Calu3 (cell line): ENCODE measurements around the gene GRIK3. TPM values are rescaled to one million over a fixed set of nuclear protein-coding genes. Genes with fewer than 3 reads are reported as not detected.

Source experiments
- BruUV-seq: library from RNA; stranded (reverse); fragments of 400-500 nt; replicated peaks from 2 replicates; lab custom pipeline; 2021; lab: Mats Ljungman, UMichigan
- CTCF ChIA-PET: fragments of 300-600 bp; sonication (Branson Sonifier 250); formaldehyde crosslinking; loops from one replicate; lab custom pipeline; 2022; ENCODE audit warnings: antibody characterized with exemption; lab: Charles Lee
- DNase-seq: peaks from one replicate; pipeline ENCODE4 v3.0.0; 2022
- H3K27ac Mint-ChIP-seq: one replicate; pipeline ENCODE4 v1.8.0; 2022; ENCODE audit warnings: mixed read lengths; ENCODE audit not compliant: unreplicated experiment
- H3K27me3 Mint-ChIP-seq: one replicate; pipeline ENCODE4 v1.8.0; 2022; ENCODE audit warnings: mixed read lengths; ENCODE audit not compliant: unreplicated experiment
- H3K36me3 Mint-ChIP-seq: one replicate; pipeline ENCODE4 v1.8.0; 2022; ENCODE audit warnings: mild to moderate bottlenecking, moderate library complexity, mixed read lengths; ENCODE audit not compliant: insufficient read depth, unreplicated experiment
- H3K4me1 Mint-ChIP-seq: one replicate; pipeline ENCODE4 v1.8.0; 2022; ENCODE audit warnings: mild to moderate bottlenecking, low read depth, mixed read lengths; ENCODE audit not compliant: unreplicated experiment
- H3K4me3 Mint-ChIP-seq: one replicate; pipeline ENCODE4 v1.8.0; 2022; ENCODE audit warnings: mild to moderate bottlenecking, low read depth, moderate library complexity, mixed read lengths; ENCODE audit not compliant: unreplicated experiment
- H3K9me3 Mint-ChIP-seq: one replicate; pipeline ENCODE4 v1.8.0; 2022; ENCODE audit warnings: low read depth, mixed read lengths; ENCODE audit not compliant: unreplicated experiment
- intact Hi-C: fragments of 100-400 bp; cut with micrococcal nuclease; formaldehyde crosslinking; loops from one replicate; pipeline ENCODE4 v1.10.0; 2022; ENCODE audit not compliant: unreplicated experiment
- total RNA-seq: library from RNA; stranded (reverse); gene quantifications from 2 replicates; pipeline ENCODE4 v1.2.3, GENCODE V29; 2022
- TF ChIP-seq, protein P1 (sequence below): fragments of 200-600 bp; IDR thresholded peaks from one replicate; pipeline ENCODE4 v1.8.0; 2022; ENCODE audit warnings: antibody characterized with exemption; ENCODE audit not compliant: unreplicated experiment

The GRIK3 gene
- total RNA-seq, 1 experiment from 2014 or later = not detected

DNA sequence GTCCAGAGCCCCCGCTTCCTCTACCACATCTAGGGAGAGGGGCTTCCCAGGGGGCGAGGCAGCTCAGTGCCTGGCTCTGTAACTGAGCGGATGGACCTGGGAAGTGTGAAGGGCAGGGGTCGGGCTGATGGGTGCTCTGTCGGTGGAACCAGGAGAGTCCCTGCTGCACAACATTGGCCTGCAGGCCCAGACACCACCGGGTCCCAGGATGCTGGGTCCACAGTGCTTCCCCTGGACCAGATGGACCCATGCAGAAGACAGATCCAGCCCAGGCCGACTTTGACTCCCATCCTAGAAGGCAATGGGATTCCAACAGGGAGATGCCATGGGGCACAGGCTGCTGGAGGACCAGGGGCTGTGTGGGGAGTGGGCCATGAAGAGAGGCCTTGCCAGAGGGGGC, 212.9 kb downstream of the GRIK3 start:
- DNase-seq = no peak
- Mint-ChIP-seq H3K9me3 (no peaks in the 10 kb centered on the region), H3K27me3 (peaks cover 100% of the 10 kb centered on the region), H3K4me1 (no peaks in the 10 kb centered on the region), H3K4me3 (no peak overlapping the region), H3K36me3 (no peaks in the 10 kb centered on the region), H3K27ac (no peak overlapping the region)
- CTCF ChIA-PET = no interaction called here
- intact Hi-C loops = no loop called here
- TF ChIP-seq, protein P1, sequence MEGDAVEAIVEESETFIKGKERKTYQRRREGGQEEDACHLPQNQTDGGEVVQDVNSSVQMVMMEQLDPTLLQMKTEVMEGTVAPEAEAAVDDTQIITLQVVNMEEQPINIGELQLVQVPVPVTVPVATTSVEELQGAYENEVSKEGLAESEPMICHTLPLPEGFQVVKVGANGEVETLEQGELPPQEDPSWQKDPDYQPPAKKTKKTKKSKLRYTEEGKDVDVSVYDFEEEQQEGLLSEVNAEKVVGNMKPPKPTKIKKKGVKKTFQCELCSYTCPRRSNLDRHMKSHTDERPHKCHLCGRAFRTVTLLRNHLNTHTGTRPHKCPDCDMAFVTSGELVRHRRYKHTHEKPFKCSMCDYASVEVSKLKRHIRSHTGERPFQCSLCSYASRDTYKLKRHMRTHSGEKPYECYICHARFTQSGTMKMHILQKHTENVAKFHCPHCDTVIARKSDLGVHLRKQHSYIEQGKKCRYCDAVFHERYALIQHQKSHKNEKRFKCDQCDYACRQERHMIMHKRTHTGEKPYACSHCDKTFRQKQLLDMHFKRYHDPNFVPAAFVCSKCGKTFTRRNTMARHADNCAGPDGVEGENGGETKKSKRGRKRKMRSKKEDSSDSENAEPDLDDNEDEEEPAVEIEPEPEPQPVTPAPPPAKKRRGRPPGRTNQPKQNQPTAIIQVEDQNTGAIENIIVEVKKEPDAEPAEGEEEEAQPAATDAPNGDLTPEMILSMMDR = no peak
- BruUV-seq = no TSS peak

DNA sequence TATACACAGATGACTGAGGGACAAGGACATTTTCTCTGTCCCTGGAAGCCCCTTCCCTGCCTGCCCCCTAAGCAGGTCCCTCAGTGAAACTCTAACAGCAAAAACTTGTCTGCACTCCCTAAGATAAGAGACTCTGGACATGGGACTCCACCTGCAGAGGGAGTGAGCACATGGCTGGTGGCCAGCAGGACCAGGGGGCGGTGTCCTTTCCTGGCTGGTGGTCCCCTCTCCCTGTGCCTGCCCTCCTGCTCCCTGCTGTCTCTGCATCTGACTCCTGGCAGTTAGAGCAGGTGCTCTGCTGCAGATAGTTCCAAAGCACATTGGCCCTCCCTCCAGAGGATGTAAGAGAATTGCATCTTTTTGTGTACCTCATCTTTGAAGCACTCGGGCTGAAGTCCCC, 215.5 kb downstream of the GRIK3 start:
- CTCF ChIA-PET = no interaction called here
- no peak for DNase-seq
- Mint-ChIP-seq H3K27me3 (peaks cover 100% of the 10 kb centered on the region), H3K36me3 (no peaks in the 10 kb centered on the region), H3K9me3 (no peaks in the 10 kb centered on the region), H3K4me1 (no peaks in the 10 kb centered on the region), H3K4me3 (no peak overlapping the region), H3K27ac (no peak overlapping the region)
- intact Hi-C loops = no loop called here
- BruUV-seq = no TSS peak
- TF ChIP-seq, protein P1 = no peak

DNA sequence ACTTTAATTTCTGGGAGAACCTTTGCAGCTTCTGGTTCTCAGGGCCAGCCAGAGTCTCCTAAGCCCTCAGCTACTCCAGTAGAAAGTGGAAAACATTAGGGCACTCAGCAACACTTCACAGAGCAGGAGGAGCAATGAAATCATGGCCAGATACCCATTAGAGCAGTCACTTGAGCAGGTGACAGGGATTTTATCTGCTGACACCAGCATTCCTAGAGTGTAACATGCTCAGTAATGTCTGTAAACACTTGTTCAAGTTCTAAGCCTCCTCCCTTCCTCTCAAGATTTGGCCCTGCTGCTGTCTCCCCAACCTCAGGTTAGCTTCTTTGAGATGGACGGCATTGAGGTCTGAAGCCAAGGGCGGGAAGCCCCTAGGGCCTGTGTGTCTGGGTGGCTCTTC, 218.0 kb downstream of the GRIK3 start:
- DNase-seq = no peak
- H3K4me3 Mint-ChIP-seq = no peak overlapping the region
- no peaks in the 10 kb centered on the region for H3K4me1 Mint-ChIP-seq
- peaks cover 100% of the 10 kb centered on the region for H3K27me3 Mint-ChIP-seq
- TF ChIP-seq, protein P1 = no peak
- H3K36me3 Mint-ChIP-seq = no peaks in the 10 kb centered on the region
- intact Hi-C loops = no loop called here
- H3K9me3 Mint-ChIP-seq = no peaks in the 10 kb centered on the region
- no peak overlapping the region for H3K27ac Mint-ChIP-seq
- BruUV-seq = no TSS peak
- CTCF ChIA-PET = interaction anchor here (0.6 kb wide), 1 partner anchor 646 kb away, joined by 5 read pairs; no protein-coding TSS in a partner anchor

DNA sequence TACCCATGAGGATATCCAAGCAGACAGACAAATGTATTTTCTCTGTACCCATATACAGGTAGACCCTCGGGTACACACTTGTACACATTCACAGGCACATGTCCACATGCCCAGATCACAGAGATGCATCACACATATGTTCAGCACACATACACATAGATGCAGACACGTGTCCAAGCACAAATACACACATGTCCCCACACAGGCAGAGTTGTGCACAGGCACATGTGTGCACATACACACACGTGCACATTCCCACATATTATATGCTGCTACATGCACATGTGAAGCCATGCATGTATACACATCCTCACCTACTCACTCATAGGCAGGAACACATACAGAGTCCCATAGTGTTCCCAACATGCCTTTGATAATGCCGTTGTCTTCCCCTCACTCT, 219.5 kb downstream of the GRIK3 start:
- no peak overlapping the region for H3K4me3 Mint-ChIP-seq
- BruUV-seq = no TSS peak
- no peaks in the 10 kb centered on the region for H3K4me1 Mint-ChIP-seq
- H3K9me3 Mint-ChIP-seq = no peaks in the 10 kb centered on the region
- CTCF ChIA-PET = no interaction called here
- H3K27ac Mint-ChIP-seq = no peak overlapping the region
- peaks cover 99% of the 10 kb centered on the region for H3K27me3 Mint-ChIP-seq
- H3K36me3 Mint-ChIP-seq = no peaks in the 10 kb centered on the region
- intact Hi-C loops = no loop called here
- TF ChIP-seq, protein P1 = no peak
- no peak for DNase-seq
